DOHH2 (cell line): ENCODE data around the gene IL12RB2.

Source experiments
- H3F3A ChIP-seq: fragments of 200-600 bp; sonication (generic), shearing (Covaris generic); 2 replicates; pipeline ENCODE4 v1.6.0; 2016; ENCODE audit warnings: antibody characterized with exemption, mild to moderate bottlenecking; ENCODE audit not compliant: control insufficient read depth, insufficient read depth
- H3K27ac ChIP-seq: fragments of 200-600 bp; sonication (generic); 2 replicates; pipeline ENCODE4 v1.5.1; 2014; ENCODE audit warnings: low read depth, mild to moderate bottlenecking, low read length, moderate library complexity
- H3K27me3 ChIP-seq: fragments of 200-600 bp; sonication (generic); 2 replicates; pipeline ENCODE4 v1.6.1; 2014; ENCODE audit warnings: mild to moderate bottlenecking, low read length, mixed read lengths; ENCODE audit not compliant: control insufficient read depth
- H3K36me3 ChIP-seq: fragments of 200-600 bp; sonication (generic); 2 replicates; pipeline ENCODE4 v1.6.1; 2014; ENCODE audit warnings: mild to moderate bottlenecking, low read length, moderate library complexity, mixed read lengths; ENCODE audit not compliant: control insufficient read depth
- H3K4me1 ChIP-seq: fragments of 200-600 bp; sonication (generic); 2 replicates; pipeline ENCODE4 v1.6.1; 2014; ENCODE audit warnings: mild to moderate bottlenecking, low read length, mixed read lengths; ENCODE audit not compliant: control insufficient read depth
- H3K4me2 ChIP-seq: fragments of 200-600 bp; sonication (generic); 2 replicates; pipeline ENCODE4 v1.6.0; 2014; ENCODE audit warnings: mild to moderate bottlenecking, low read length, moderate library complexity
- H3K4me3 ChIP-seq: fragments of 200-600 bp; sonication (generic); 2 replicates; pipeline ENCODE4 v1.5.1; 2014; ENCODE audit warnings: mild to moderate bottlenecking, low read length, mixed read lengths
- H3K79me2 ChIP-seq: fragments of 200-600 bp; sonication (generic); 2 replicates; pipeline ENCODE4 v1.6.1; 2014; ENCODE audit warnings: mild to moderate bottlenecking, low read length, mixed read lengths; ENCODE audit not compliant: control insufficient read depth
- H3K9me2 ChIP-seq: fragments of 200-600 bp; sonication (generic); replicated peaks from 2 replicates; pipeline ENCODE4 v1.6.1; 2014; ENCODE audit warnings: mild to moderate bottlenecking, low read length, mixed read lengths; ENCODE audit not compliant: control insufficient read depth
- H3K9me3 ChIP-seq: fragments of 200-600 bp; sonication (generic); 2 replicates; pipeline ENCODE4 v1.6.1; 2014; ENCODE audit warnings: antibody characterized with exemption, low read length, mixed read lengths; ENCODE audit not compliant: control insufficient read depth, insufficient read depth
- H4K20me1 ChIP-seq: fragments of 200-600 bp; sonication (generic); 2 replicates; pipeline ENCODE4 v1.6.0; 2014; ENCODE audit warnings: low read depth, mild to moderate bottlenecking, antibody characterized with exemption, low read length, moderate library complexity; ENCODE audit not compliant: control insufficient read depth, insufficient read depth
- CTCF ChIP-seq: fragments of 200-600 bp; sonication (generic); IDR thresholded peaks from one replicate; pipeline ENCODE4 v1.5.1; 2014; ENCODE audit warnings: antibody characterized with exemption, mild to moderate bottlenecking, low read depth, low read length; ENCODE audit not compliant: poor library complexity, severe bottlenecking
- EZH2phosphoT487 ChIP-seq: fragments of 200-600 bp; sonication (generic); IDR thresholded peaks from 2 replicates; pipeline ENCODE4 v1.6.1; 2017; ENCODE audit warnings: borderline replicate concordance, mild to moderate bottlenecking, antibody characterized with exemption, low read length, moderate library complexity, mixed read lengths

The IL12RB2 gene

GRCh38 chr1:67314696-67315095 lies 7.0 kb downstream of the IL12RB2 start:
- Histone ChIP-seq H3K36me3 (no peaks in the 10 kb centered on the region), H4K20me1 (no peaks in the 10 kb centered on the region)

GRCh38 chr1:67316180-67316902 lies 8.7 kb downstream of the IL12RB2 start:
- Histone ChIP-seq H3K4me2 (no peak overlapping the region), H3K36me3 (no peaks in the 10 kb centered on the region)

More at GRCh38 chr1:67314696-67315095, 7.0 kb downstream of the IL12RB2 start:
- Histone ChIP-seq H3K27me3 (peaks cover 24% of the 10 kb centered on the region), H3K9me2 (no peaks in the 10 kb centered on the region), H3K4me1 (no peaks in the 10 kb centered on the region), H3K9me3 (no peaks in the 10 kb centered on the region), H3F3A (no peaks in the 10 kb centered on the region), H3K4me3 (no peak overlapping the region), H3K27ac (no peak overlapping the region), H3K79me2 (no peaks in the 10 kb centered on the region), H3K4me2 (no peak overlapping the region)
- TF ChIP-seq EZH2phosphoT487 = no peak
- no peak for TF ChIP-seq CTCF

GRCh38 chr1:67316918-67317317 lies 9.2 kb downstream of the IL12RB2 start:
- no peak for TF ChIP-seq CTCF
- TF ChIP-seq EZH2phosphoT487 = no peak
- Histone ChIP-seq H3K9me2 (no peaks in the 10 kb centered on the region), H3K4me2 (no peak overlapping the region), H3K27me3 (peaks cover 32% of the 10 kb centered on the region), H3K4me3 (no peak overlapping the region), H3K79me2 (no peaks in the 10 kb centered on the region), H4K20me1 (no peaks in the 10 kb centered on the region), H3K9me3 (no peaks in the 10 kb centered on the region), H3K4me1 (no peaks in the 10 kb centered on the region), H3F3A (no peaks in the 10 kb centered on the region), H3K27ac (no peak overlapping the region), H3K36me3 (no peaks in the 10 kb centered on the region)

More at GRCh38 chr1:67316180-67316902, 8.7 kb downstream of the IL12RB2 start:
- Histone ChIP-seq H3F3A (no peaks in the 10 kb centered on the region), H3K27me3 (peaks cover 29% of the 10 kb centered on the region), H3K9me3 (no peaks in the 10 kb centered on the region), H3K4me3 (no peak overlapping the region), H3K4me1 (no peaks in the 10 kb centered on the region), H3K9me2 (no peaks in the 10 kb centered on the region), H4K20me1 (no peaks in the 10 kb centered on the region), H3K79me2 (no peaks in the 10 kb centered on the region), H3K27ac (no peak overlapping the region)
- no peak for TF ChIP-seq CTCF
- TF ChIP-seq EZH2phosphoT487 = no peak
